Measurements from ENCODE around the gene SLC26A11. TPM values are rescaled to one million over a fixed set of nuclear protein-coding genes. Genes with fewer than 3 reads are reported as not detected.
"Not testable (repeated sequence)": the region's sequence is repeated elsewhere in the genome, so short reads cannot be mapped to it uniquely, and the experiment has no call there.

SLC26A11 gene
- total RNA-seq, 3 donors from 2014 or later: 13.8 to 18.1 (median 14.0) TPM

DNA sequence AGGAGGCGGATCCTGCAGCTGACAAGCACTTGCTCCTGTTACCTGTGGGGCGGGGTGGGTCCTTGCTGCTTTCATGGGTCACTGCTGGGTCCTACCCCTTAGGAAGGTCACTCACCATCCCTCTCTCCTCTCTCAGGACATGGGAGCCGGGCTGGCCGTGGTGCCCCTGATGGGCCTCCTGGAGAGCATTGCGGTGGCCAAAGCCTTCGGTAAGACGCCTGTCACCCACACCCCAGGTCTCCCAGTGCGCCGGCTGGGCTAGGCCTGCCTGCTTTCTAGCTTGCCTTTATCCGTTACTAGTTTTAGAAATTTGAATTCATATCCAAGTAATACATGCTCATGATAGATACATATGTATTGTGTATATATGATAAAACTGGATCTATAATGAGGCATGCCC lies 17.2 kb downstream of the SLC26A11 start:
- Histone ChIP-seq H3K4me1 (ENCODE audit: low read depth) (no peaks in the 10 kb centered on the region), H3K9me3 (peaks cover 9% of the 10 kb centered on the region), H3K4me3 (no peak overlapping the region), H3K36me3 (ENCODE audit: low read depth) (no peaks in the 10 kb centered on the region)
- TF ChIP-seq CTCF (IDR thresholded peaks at IDR 0.05): no peak
- no peak for ATAC-seq
- DNase-seq: peak in 1 of 3 donors; percentile 34
- intact Hi-C loops (cut with DNase I, micrococcal nuclease): no loop called here

- DNase-seq: no peak
- no peak for TF ChIP-seq CTCF (IDR thresholded peaks at IDR 0.05)
- Histone ChIP-seq H3K4me1 (ENCODE audit: low read depth) (no peaks in the 10 kb centered on the region), H3K9me3 (no peaks in the 10 kb centered on the region), H3K4me3 (no peak overlapping the region), H3K36me3 (ENCODE audit: low read depth) (no peaks in the 10 kb centered on the region)
- no peak for ATAC-seq
- intact Hi-C loops (cut with DNase I, micrococcal nuclease): no loop called here
Measured at GRCh38 chr17:80242505-80242904, 22.3 kb downstream of the SLC26A11 start.

- H3K9me3 ChIP-seq: no peaks in the 10 kb centered on the region
- H3K36me3 ChIP-seq (ENCODE audit: low read depth): no peaks in the 10 kb centered on the region
- DNase-seq (peak in 1 of 3 donors; percentile 17), ATAC-seq (no peak)
- intact Hi-C loops (cut with DNase I, micrococcal nuclease): no loop called here
- H3K4me3 ChIP-seq: no peak overlapping the region
- no peak for TF ChIP-seq CTCF (IDR thresholded peaks at IDR 0.05)
- H3K4me1 ChIP-seq (ENCODE audit: low read depth): no peaks in the 10 kb centered on the region
Measured at GRCh38 chr17:80243526-80244433, 23.6 kb downstream of the SLC26A11 start.

GRCh38 chr17:80244448-80244847 lies 24.2 kb downstream of the SLC26A11 start:
- H3K4me3 ChIP-seq; H3K36me3 ChIP-seq (ENCODE audit: low read depth); H3K4me1 ChIP-seq (ENCODE audit: low read depth); ATAC-seq; H3K9me3 ChIP-seq; intact Hi-C loops (cut with DNase I, micrococcal nuclease): not testable (repeated sequence)
- DNase-seq: peak in 1 of 3 donors; percentile 19

DNA sequence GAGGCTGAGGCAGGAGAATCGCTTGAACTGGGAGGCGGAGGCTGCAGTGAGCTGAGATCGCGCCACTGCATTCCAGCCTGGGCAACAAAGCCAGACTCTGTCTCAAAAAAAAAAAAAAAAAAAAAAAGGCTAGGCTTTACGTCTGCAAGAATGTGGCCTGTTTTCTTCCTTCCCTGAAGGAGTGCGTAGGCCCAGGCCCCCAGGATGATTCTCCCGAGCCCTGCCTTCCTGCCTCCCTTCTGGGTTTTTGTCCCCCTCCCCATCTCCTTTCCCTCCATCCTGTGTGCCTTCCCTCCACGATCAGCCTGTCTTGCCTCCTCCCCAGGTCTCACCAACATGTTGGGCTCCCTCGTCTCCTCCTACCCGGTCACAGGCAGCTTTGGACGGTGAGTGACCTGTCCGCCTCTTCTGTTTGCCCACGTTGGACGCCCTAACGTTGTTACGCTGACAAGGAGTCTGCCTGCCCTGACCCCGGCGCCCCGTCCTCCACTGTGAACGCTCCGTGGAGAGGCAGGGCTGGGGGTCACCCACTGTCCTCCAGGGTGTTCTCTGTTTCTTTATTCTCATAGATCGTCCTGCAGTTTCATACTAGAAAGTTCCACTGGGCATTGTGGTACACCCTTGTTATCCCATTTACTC lies 24.8 kb downstream of the SLC26A11 start:
- no peaks in the 10 kb centered on the region for H3K36me3 ChIP-seq (ENCODE audit: low read depth)
- H3K4me3 ChIP-seq: no peak overlapping the region
- peak in 1 of 3 donors; percentile 27 for DNase-seq
- no peaks in the 10 kb centered on the region for H3K4me1 ChIP-seq (ENCODE audit: low read depth)
- no peaks in the 10 kb centered on the region for H3K9me3 ChIP-seq
- no peak for TF ChIP-seq CTCF (IDR thresholded peaks at IDR 0.05)
- ATAC-seq: no peak
- intact Hi-C loops (cut with DNase I, micrococcal nuclease): no loop called here

Measured in mucosa of descending colon (tissue), 3 donors.